PC-9 (cell line): Measurements from ENCODE around the gene RNF225.

Experiments
- CTCF ChIP-seq: fragments of 200-600 bp; sonication (generic); conservative IDR thresholded peaks from 2 replicates; pipeline ENCODE4 v1.6.1; 2017; ENCODE audit warnings: mixed run types, antibody characterized with exemption, mild to moderate bottlenecking, moderate library complexity
- EZH2 ChIP-seq: fragments of 200-600 bp; sonication (generic); IDR thresholded peaks from 2 replicates; pipeline ENCODE4 v1.8.0; 2017; ENCODE audit warnings: antibody characterized with exemption, low read depth

DNA sequence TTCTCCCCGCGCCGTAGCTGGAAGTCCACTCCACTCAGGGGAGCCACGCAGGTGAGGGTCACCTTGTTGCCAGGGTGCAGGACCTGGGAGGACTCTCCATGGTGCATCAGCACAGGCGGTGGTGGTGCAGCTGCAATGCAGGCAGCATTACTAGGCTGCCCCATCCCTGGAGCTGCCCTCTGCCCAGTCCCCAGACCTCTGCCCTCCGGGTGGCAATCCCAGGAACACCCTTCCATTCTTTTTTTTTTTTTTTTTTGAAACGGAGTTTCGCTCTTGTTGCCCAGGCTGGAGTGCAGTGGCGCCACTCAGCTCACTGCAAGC, 43.9 kb upstream of the RNF225 start:
- TF ChIP-seq CTCF (no peak), EZH2 (no peak)
